IMR-90 (cell line): ENCODE results near the gene COA1. TPM values are rescaled to one million over a fixed set of nuclear protein-coding genes. Genes with fewer than 3 reads are reported as not detected.
A peak's percentile ranks its signal among the peaks of the same experiment; 100 is the strongest.

Source experiments
- ATAC-seq: fragments of 200-7000 bp; cut with Tn5 transposase; 2 replicates; pipeline ENCODE4 v1.9.1; 2020; ENCODE audit warnings: low read depth, mild to moderate bottlenecking, moderate library complexity
- BruUV-seq: library from RNA; stranded (reverse); fragments of 400-500 nt; replicated peaks from 2 replicates; lab custom pipeline; 2021; lab: Mats Ljungman, UMichigan
- CTCF ChIA-PET: fragments of 300-600 bp; formaldehyde crosslinking; extraction: SDS; loops from one replicate; lab custom pipeline; 2021; ENCODE audit warnings: antibody characterized with exemption; lab: Yijun Ruan, JAX
- POLR2A ChIA-PET: fragments of 300-600 bp; sonication (Branson Sonifier 250); formaldehyde crosslinking; loops from one replicate; lab custom pipeline; 2022; ENCODE audit warnings: antibody characterized with exemption; ENCODE audit not compliant: unreplicated experiment; lab: Charles Lee
- DNase-seq: peaks from one replicate; pipeline ENCODE4 v3.0.0; 2013
- H2AFZ ChIP-seq: replicated peaks from 2 replicates; pipeline ENCODE3; 2013; ENCODE audit warnings: low read length, mild to moderate bottlenecking; ENCODE audit not compliant: poor library complexity
- H2AK5ac ChIP-seq: 2 replicates; pipeline ENCODE4 v1.6.1; 2013; ENCODE audit warnings: low read depth, low read length, inconsistent platforms
- H2AK9ac ChIP-seq: replicated peaks from 2 replicates; pipeline ENCODE3; 2013; ENCODE audit warnings: mild to moderate bottlenecking, low read depth, low read length, moderate library complexity; ENCODE audit not compliant: poor library complexity
- H2BK120ac ChIP-seq: 2 replicates; pipeline ENCODE4 v1.6.1; 2013; ENCODE audit warnings: low read depth, low read length, inconsistent platforms
- H2BK15ac ChIP-seq: 3 replicates; pipeline ENCODE4 v1.6.1; 2013; ENCODE audit warnings: low read depth, low read length, inconsistent platforms
- H2BK20ac ChIP-seq: 2 replicates; pipeline ENCODE4 v1.6.1; 2013; ENCODE audit warnings: low read depth, mild to moderate bottlenecking, inconsistent platforms, low read length, moderate library complexity
- H2BK5ac ChIP-seq: 2 replicates; pipeline ENCODE4 v1.6.1; 2013; ENCODE audit warnings: mild to moderate bottlenecking, low read depth, low read length, inconsistent platforms; ENCODE audit not compliant: poor library complexity, severe bottlenecking
- H3K14ac ChIP-seq: replicated peaks from 2 replicates; pipeline ENCODE4 v1.6.1; 2013; ENCODE audit warnings: low read depth, low read length, inconsistent platforms
- H3K18ac ChIP-seq: 2 replicates; pipeline ENCODE4 v1.6.1; 2013; ENCODE audit warnings: low read depth, low read length, control low read depth
- H3K23ac ChIP-seq: 2 replicates; pipeline ENCODE4 v1.6.1; 2013; ENCODE audit warnings: low read depth, low read length, inconsistent platforms
- H3K27ac ChIP-seq: 2 replicates; pipeline ENCODE4 v1.5.1; 2013; ENCODE audit warnings: mild to moderate bottlenecking, control low read depth, low read length; ENCODE audit not compliant: insufficient read depth
- H3K27me3 ChIP-seq: 2 replicates; pipeline ENCODE4 v1.6.1; 2013; ENCODE audit warnings: low read length; ENCODE audit not compliant: control insufficient read depth, insufficient read depth
- H3K36me3 ChIP-seq: 2 replicates; pipeline ENCODE4 v1.6.1; 2013; ENCODE audit warnings: low read length, mixed read lengths; ENCODE audit not compliant: control insufficient read depth, insufficient read depth
- H3K4ac ChIP-seq: 2 replicates; pipeline ENCODE4 v1.6.1; 2013; ENCODE audit warnings: low read depth, low read length, inconsistent platforms
- H3K4me1 ChIP-seq: 2 replicates; pipeline ENCODE4 v1.6.1; 2013; ENCODE audit warnings: low read length, mixed read lengths; ENCODE audit not compliant: control insufficient read depth, insufficient read depth
- H3K4me2 ChIP-seq: 2 replicates; pipeline ENCODE4 v1.6.1; 2013; ENCODE audit warnings: low read depth, mild to moderate bottlenecking, control low read depth, low read length, moderate library complexity
- H3K4me3 ChIP-seq: 2 replicates; pipeline ENCODE4 v1.5.1; 2013; ENCODE audit warnings: low read depth, mild to moderate bottlenecking, control low read depth, low read length, moderate library complexity; ENCODE audit not compliant: insufficient read depth
- H3K56ac ChIP-seq: 2 replicates; pipeline ENCODE4 v1.6.1; 2013; ENCODE audit warnings: low read length, inconsistent platforms; ENCODE audit not compliant: insufficient read depth; ENCODE audit errors: extremely low read depth
- H3K79me1 ChIP-seq, 2 experiments: 2 replicates each; pipeline ENCODE4 v1.6.1; 2013; ENCODE audit warnings: low read length in 2 of 2, inconsistent platforms in 1 of 2, low read depth in 1 of 2
- H3K9ac ChIP-seq: 2 replicates; pipeline ENCODE4 v1.6.1; 2013; ENCODE audit warnings: low read depth, low read length, control low read depth
- H3K9me1 ChIP-seq: 2 replicates; pipeline ENCODE4 v1.6.1; 2013; ENCODE audit warnings: low read length, inconsistent platforms; ENCODE audit not compliant: insufficient read depth
- H3K9me3 ChIP-seq: 2 replicates; pipeline ENCODE4 v1.6.1; 2013; ENCODE audit warnings: low read length; ENCODE audit not compliant: control insufficient read depth, insufficient read depth
- H4K20me1 ChIP-seq: 2 replicates; pipeline ENCODE4 v1.6.1; 2013; ENCODE audit warnings: low read length, inconsistent platforms; ENCODE audit not compliant: insufficient read depth
- H4K5ac ChIP-seq: 2 replicates; pipeline ENCODE4 v1.6.1; 2013; ENCODE audit warnings: mild to moderate bottlenecking, low read depth, low read length, control low read depth
- H4K8ac ChIP-seq, 2 experiments: 2 replicates each; pipeline ENCODE4 v1.6.1; 2013; ENCODE audit warnings: low read depth in 2 of 2, low read length in 2 of 2, control low read depth in 1 of 2, inconsistent platforms in 1 of 2
- H4K91ac ChIP-seq: 2 replicates; pipeline ENCODE4 v1.6.1; 2013; ENCODE audit warnings: low read depth, low read length, inconsistent platforms; ENCODE audit not compliant: insufficient read depth
- BHLHE40 ChIP-seq: fragments of 150-350 bp; IDR thresholded peaks from 2 replicates; pipeline ENCODE4 v1.6.1; 2016; ENCODE audit warnings: mild to moderate bottlenecking, low read depth, low read length
- CEBPB ChIP-seq: IDR thresholded peaks from 2 replicates; pipeline ENCODE4 v1.6.1; 2012; ENCODE audit warnings: low read depth, low read length, improper control_type of control experiment
- CHD1 ChIP-seq: IDR thresholded peaks from 2 replicates; pipeline ENCODE4 v1.6.1; 2012; ENCODE audit warnings: low read depth, low read length, improper control_type of control experiment
- CTCF ChIP-seq: conservative IDR thresholded peaks from 2 replicates; pipeline ENCODE4 v1.5.1; 2012; ENCODE audit warnings: mild to moderate bottlenecking, low read depth, low read length, improper control_type of control experiment
- ELK1 ChIP-seq: fragments of 150-350 bp; IDR thresholded peaks from 2 replicates; pipeline ENCODE4 v1.6.1; 2016; ENCODE audit warnings: low read depth, mild to moderate bottlenecking, low read length, moderate library complexity, borderline replicate concordance
- MAFK ChIP-seq: IDR thresholded peaks from 2 replicates; pipeline ENCODE4 v1.6.1; 2012; ENCODE audit warnings: low read depth, low read length, improper control_type of control experiment
- MAZ ChIP-seq: IDR thresholded peaks from 2 replicates; pipeline ENCODE4 v1.6.1; 2012; ENCODE audit warnings: low read depth, mild to moderate bottlenecking, low read length, improper control_type of control experiment, moderate library complexity, borderline replicate concordance
- MXI1 ChIP-seq: IDR thresholded peaks from 2 replicates; pipeline ENCODE4 v1.6.1; 2012; ENCODE audit warnings: low read depth, mild to moderate bottlenecking, low read length, moderate library complexity, borderline replicate concordance
- NFE2L2 ChIP-seq: fragments of 150-350 bp; IDR thresholded peaks from 2 replicates; pipeline ENCODE4 v1.6.1; 2016; ENCODE audit warnings: low read depth, mild to moderate bottlenecking, low read length
- POLR2A ChIP-seq: IDR thresholded peaks from 2 replicates; pipeline ENCODE4 v1.6.1; 2012; ENCODE audit warnings: mild to moderate bottlenecking, low read depth, low read length
- RAD21 ChIP-seq: IDR thresholded peaks from 2 replicates; pipeline ENCODE4 v1.6.1; 2012; ENCODE audit warnings: low read length, improper control_type of control experiment
- RCOR1 ChIP-seq: IDR thresholded peaks from 2 replicates; pipeline ENCODE4 v1.6.1; 2012; ENCODE audit warnings: mild to moderate bottlenecking, low read length, improper control_type of control experiment; ENCODE audit not compliant: insufficient replicate concordance
- RFX5 ChIP-seq: IDR thresholded peaks from 2 replicates; pipeline ENCODE4 v1.8.0; 2012; ENCODE audit warnings: low read depth, mild to moderate bottlenecking, low read length, moderate library complexity
- SMC3 ChIP-seq: fragments of 150-350 bp; IDR thresholded peaks from 2 replicates; pipeline ENCODE4 v1.6.1; 2016; ENCODE audit warnings: low read depth, mild to moderate bottlenecking, antibody characterized with exemption, low read length, moderate library complexity
- WGBS, 2 experiments: methylation state at CpG; one replicate each; pipeline versions ENCODE4 v1.1.5 to v1.1.7; 2013; ENCODE audit warnings: missing lambda C conversion rate in 2 of 2; ENCODE audit not compliant: insufficient read length in 1 of 2; ENCODE audit errors: extremely low coverage in 2 of 2; 5-methylcytosine and 5-hydroxymethylcytosine counted together
- dilution Hi-C: fragments of 300-500 bp; cut with HindIII; formaldehyde crosslinking; loops from one replicate; pipeline ENCODE4 v1.14.3; 2018; ENCODE audit warnings: low sequenced_read_pairs; ENCODE audit not compliant: unreplicated experiment
- in situ Hi-C: fragments of 300-500 bp; cut with MboI; formaldehyde crosslinking; loops from 3 replicates; pipeline ENCODE4 v1.14.3; 2019; ENCODE audit warnings: low sequenced_read_pairs, inconsistent platforms, mixed read lengths
- intact Hi-C: fragments of 100-400 bp; cut with micrococcal nuclease; formaldehyde crosslinking; loops from 2 replicates; pipeline ENCODE4 v1.10.0; 2022
- polyA plus RNA-seq, 3 experiments: library from polyadenylated mRNA; depleted of rRNA; stranded (reverse); fragments of >200 nt; gene quantifications; 2 replicates each; pipeline ENCODE4 v1.2.3, GENCODE V29; 2012; ENCODE audit warnings: low replicate concordance in 1 of 3
- total RNA-seq: library from RNA; depleted of rRNA; stranded (reverse); fragments of >200 nt; gene quantifications from 2 replicates; pipeline ENCODE4 v1.2.3, GENCODE V29; 2012
- TF ChIP-seq, protein P1 (sequence below): fragments of 150-350 bp; IDR thresholded peaks from 2 replicates; pipeline ENCODE4 v1.6.1; 2017; ENCODE audit warnings: mild to moderate bottlenecking, antibody characterized with exemption, low read length, low read depth

COA1 gene
- total and polyA plus RNA-seq, 2 of the 4 experiments (the other 2 are of a cell fraction), result 34.2 to 59.5 TPM

GRCh38 chr7:43668035-43668434, 61.3 kb downstream of the COA1 start:
- Histone ChIP-seq H3K56ac (no peak overlapping the region), H2AK5ac (no peak overlapping the region), H4K20me1 (no peaks in the 10 kb centered on the region), H3K4me2 (no peak overlapping the region), H3K27me3 (no peaks in the 10 kb centered on the region), H3K9me1 (no peaks in the 10 kb centered on the region), H3K4ac (peak overlapping the region; percentile 43; the same call in 1 of the 2 replicates), H2BK15ac (0 out of 3 replicates have a peak overlapping the region, but pooled peaks have one; percentile 31), H4K91ac (no peak overlapping the region), H3K23ac (no peak overlapping the region), H3K14ac (no peak overlapping the region), H4K5ac (no peak overlapping the region), H2BK120ac (peak overlapping the region; percentile 61), H3K9ac (no peak overlapping the region), H3K36me3 (no peaks in the 10 kb centered on the region; the same call in 1 of the 2 replicates), H3K4me1 (peaks cover 2% of the 10 kb centered on the region), H2BK20ac (peak overlapping the region; percentile 43; the same call in 1 of the 2 replicates), H3K27ac (no peak overlapping the region), H3K18ac (peak overlapping the region; percentile 56; the same call in 1 of the 2 replicates), H4K8ac (no peak overlapping the region; a peak in 1 of 4 replicates), H3K9me3 (peaks cover 2% of the 10 kb centered on the region), H3K79me1 (peaks cover 30 to 58% of the 10 kb centered on the region in 2 experiments), H2AK9ac (no peak overlapping the region), H2AFZ (no peak overlapping the region), H2BK5ac (no peak overlapping the region), H3K4me3 (no peak overlapping the region)
- intact Hi-C loops (no loop called here), in situ Hi-C loops (no loop called here), dilution Hi-C loops (no loop called here)
- WGBS, 2 experiments, result no CpG with 5 or more reads among the region's 1 CpG
- CTCF ChIA-PET, result no interaction called here
- TF ChIP-seq ELK1 (no peak), CEBPB (no peak), RAD21 (no peak), NFE2L2 (no peak), CTCF (no peak), MAZ (no peak), RCOR1 (no peak), POLR2A (no peak), MXI1 (no peak), SMC3 (no peak), MAFK (no peak), BHLHE40 (no peak), CHD1 (no peak), RFX5 (no peak)
- TF ChIP-seq, protein P1, sequence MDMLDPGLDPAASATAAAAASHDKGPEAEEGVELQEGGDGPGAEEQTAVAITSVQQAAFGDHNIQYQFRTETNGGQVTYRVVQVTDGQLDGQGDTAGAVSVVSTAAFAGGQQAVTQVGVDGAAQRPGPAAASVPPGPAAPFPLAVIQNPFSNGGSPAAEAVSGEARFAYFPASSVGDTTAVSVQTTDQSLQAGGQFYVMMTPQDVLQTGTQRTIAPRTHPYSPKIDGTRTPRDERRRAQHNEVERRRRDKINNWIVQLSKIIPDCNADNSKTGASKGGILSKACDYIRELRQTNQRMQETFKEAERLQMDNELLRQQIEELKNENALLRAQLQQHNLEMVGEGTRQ, result no peak
- no TSS peak for BruUV-seq
- DNase-seq, result no peak
- POLR2A ChIA-PET, result interaction anchor here (0.6 kb wide), 1 partner anchor 208 kb away, joined by 3 read pairs; no protein-coding TSS in a partner anchor
- ATAC-seq, result no peak
